ENCODE data around the gene BRAF. TPM values are rescaled to one million over a fixed set of nuclear protein-coding genes. Genes with fewer than 3 reads are reported as not detected.

The BRAF gene
- total and polyA plus RNA-seq, 2 of the 8 experiments (the other 6 are each of a cell fraction or from before 2014, with no cell fraction given), result 11.4 to 32.6 TPM

DNA sequence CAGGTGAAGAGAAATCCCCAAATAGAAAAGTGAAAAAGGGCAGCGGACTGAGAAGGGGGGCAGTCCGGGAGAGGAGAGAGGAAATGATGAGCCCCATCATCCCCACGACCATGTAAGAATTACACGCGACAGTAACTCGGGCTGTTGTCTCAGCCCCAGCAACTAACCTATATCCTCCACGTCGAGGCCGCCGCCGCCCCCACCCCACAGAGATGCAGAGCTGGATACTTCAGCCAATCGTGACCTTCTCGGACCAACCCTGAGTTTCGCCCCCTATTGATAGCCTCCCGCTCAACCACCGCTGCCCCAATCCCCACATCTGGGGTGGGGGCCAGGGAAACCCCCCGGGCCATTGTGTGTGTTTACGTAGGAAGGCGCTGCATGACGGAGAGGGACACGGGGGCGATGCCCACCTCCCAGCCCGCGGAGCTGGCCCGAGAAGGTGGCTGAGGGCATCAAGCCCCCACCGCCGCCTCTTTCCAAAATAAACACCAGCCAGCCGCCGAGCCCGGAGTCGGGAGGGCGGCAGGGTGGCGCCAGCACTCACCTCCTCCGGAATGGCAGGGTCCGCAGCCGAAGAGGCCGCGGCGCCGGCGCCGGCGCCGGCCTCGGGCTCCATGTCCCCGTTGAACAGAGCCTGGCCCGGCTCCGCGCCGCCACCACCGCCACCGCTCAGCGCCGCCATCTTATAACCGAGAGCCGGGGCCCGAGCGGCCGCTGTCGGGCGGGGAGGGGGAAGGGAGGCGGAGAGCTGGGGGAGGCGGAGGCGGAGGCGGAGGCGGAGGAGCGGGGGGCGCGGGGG is 509 bp downstream of the BRAF start (continued):
- peak; percentile 74 for TF ChIP-seq TAF7 (optimal IDR thresholded peaks at IDR 0.05; ENCODE audit: borderline replicate concordance, low read depth, low read length)
- peak; percentile 33 to 86 for TF ChIP-seq POLR2A (IDR thresholded peaks at IDR 0.05; ENCODE audit: control extremely low read depth in 1 of 2, low read depth in 2 of 2, low read length in 2 of 2)
- TF ChIP-seq CREB1 (IDR thresholded peaks at IDR 0.05), result peak; percentile 95
- peak; percentile 28; the same call in 1 of the 2 replicates for TF ChIP-seq EGR1 (IDR thresholded peaks at IDR 0.05; ENCODE audit: borderline replicate concordance, low read depth, low read length)
- peak; percentile 34; the same call in 1 of the 2 replicates for TF ChIP-seq KDM5A (IDR thresholded peaks at IDR 0.05; ENCODE audit: low read length)
- TF ChIP-seq, protein P1, sequence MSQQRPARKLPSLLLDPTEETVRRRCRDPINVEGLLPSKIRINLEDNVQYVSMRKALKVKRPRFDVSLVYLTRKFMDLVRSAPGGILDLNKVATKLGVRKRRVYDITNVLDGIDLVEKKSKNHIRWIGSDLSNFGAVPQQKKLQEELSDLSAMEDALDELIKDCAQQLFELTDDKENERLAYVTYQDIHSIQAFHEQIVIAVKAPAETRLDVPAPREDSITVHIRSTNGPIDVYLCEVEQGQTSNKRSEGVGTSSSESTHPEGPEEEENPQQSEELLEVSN (IDR thresholded peaks at IDR 0.05), result 0 out of 2 replicates have a peak, but pooled peaks have one; percentile 15
- peak; percentile 74; the same call in 1 of the 2 replicates for TF ChIP-seq RBBP5 (IDR thresholded peaks at IDR 0.05; ENCODE audit: borderline replicate concordance, low read depth, low read length)
- peak; percentile 90 for TF ChIP-seq PHF8 (conservative IDR thresholded peaks at IDR 0.05; ENCODE audit: low read depth, low read length)
- TF ChIP-seq TCF12 (IDR thresholded peaks at IDR 0.05; ENCODE audit: low read depth, low read length), result 0 out of 2 replicates have a peak, but pooled peaks have one; percentile 32
- TF ChIP-seq SP2 (IDR thresholded peaks at IDR 0.05; ENCODE audit: low read length), result no peak
- TF ChIP-seq TBP (IDR thresholded peaks at IDR 0.05; ENCODE audit: low read depth, low read length), result peak; percentile 69
- TF ChIP-seq TEAD4 (IDR thresholded peaks at IDR 0.05; ENCODE audit: low read depth, low read length), result 0 out of 2 replicates have a peak, but pooled peaks have one; percentile 27
- TF ChIP-seq, protein P2, sequence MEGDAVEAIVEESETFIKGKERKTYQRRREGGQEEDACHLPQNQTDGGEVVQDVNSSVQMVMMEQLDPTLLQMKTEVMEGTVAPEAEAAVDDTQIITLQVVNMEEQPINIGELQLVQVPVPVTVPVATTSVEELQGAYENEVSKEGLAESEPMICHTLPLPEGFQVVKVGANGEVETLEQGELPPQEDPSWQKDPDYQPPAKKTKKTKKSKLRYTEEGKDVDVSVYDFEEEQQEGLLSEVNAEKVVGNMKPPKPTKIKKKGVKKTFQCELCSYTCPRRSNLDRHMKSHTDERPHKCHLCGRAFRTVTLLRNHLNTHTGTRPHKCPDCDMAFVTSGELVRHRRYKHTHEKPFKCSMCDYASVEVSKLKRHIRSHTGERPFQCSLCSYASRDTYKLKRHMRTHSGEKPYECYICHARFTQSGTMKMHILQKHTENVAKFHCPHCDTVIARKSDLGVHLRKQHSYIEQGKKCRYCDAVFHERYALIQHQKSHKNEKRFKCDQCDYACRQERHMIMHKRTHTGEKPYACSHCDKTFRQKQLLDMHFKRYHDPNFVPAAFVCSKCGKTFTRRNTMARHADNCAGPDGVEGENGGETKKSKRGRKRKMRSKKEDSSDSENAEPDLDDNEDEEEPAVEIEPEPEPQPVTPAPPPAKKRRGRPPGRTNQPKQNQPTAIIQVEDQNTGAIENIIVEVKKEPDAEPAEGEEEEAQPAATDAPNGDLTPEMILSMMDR (IDR thresholded peaks at IDR 0.05; ENCODE audit: control extremely low read depth in 1 of 3, insufficient read depth in 1 of 3, low read depth in 1 of 3, low read length in 3 of 3), result peak; percentile 40 to 65 (median 58)
- no peak for TF ChIP-seq GABPA (IDR thresholded peaks at IDR 0.05; ENCODE audit: borderline replicate concordance, insufficient read depth, low read length)
- no peak for TF ChIP-seq CBX5 (IDR thresholded peaks at IDR 0.05; ENCODE audit: low read depth, low read length)
- no peak for TF ChIP-seq EZH2 (IDR thresholded peaks at IDR 0.05; ENCODE audit: low read depth, low read length, severe bottlenecking)
- peak; percentile 18 for TF ChIP-seq KDM4A (IDR thresholded peaks at IDR 0.05; ENCODE audit: low read depth, low read length, severe bottlenecking)
